ENCODE data around the gene TEPSIN.

- TF ChIP-seq CTCF (IDR thresholded peaks at IDR 0.05; ENCODE audit: borderline replicate concordance, extremely low read depth, low read length, poor library complexity, severe bottlenecking) (no peak), EZH2 (IDR thresholded peaks at IDR 0.05; ENCODE audit: borderline replicate concordance, low read depth, low read length, severe bottlenecking) (no peak)
Measured at GRCh38 chr17:81207610-81208581, 31.0 kb downstream of the TEPSIN start.

Measured in DND-41 (cell line).